ENCODE results near the gene TIPARP. TPM values are rescaled to one million over a fixed set of nuclear protein-coding genes. Genes with fewer than 3 reads are reported as not detected.

Gene TIPARP
- total and polyA plus RNA-seq, 2 of the 13 experiments (the other 11 are each of a cell fraction or from before 2014, with no cell fraction given): 7.3 to 19.7 TPM

DNA sequence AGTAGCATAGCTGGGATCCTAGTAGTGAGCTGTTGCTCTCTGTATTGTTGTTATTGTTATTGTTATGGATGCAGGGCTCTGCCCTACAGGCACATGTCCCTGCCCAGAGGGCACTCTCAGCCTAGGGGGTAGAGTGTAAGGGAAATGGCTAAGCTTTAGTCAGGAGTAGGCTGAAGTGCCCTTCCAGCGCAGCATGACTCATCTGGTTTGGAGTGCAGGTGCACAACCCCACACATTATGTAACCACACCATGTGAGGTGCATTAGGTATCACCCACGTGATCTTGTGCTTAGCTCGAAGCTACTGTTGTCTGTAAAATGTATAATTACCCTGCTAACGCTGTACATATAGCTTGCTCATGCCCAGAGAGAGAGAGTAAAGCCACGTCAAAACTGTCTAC is 48.3 kb upstream of the TIPARP start:
- DNase-seq (ENCODE audit: low spot score) (no peak), FAIRE-seq (no peak), ATAC-seq (no peak)
- no peaks in the 10 kb centered on the region for H3K36me3 ChIP-seq (replicated peaks in 1 of 2; ENCODE audit: control insufficient read depth in 1 of 2, insufficient read depth in 2 of 2, low read length in 2 of 2)
- no peak overlapping the region for H2AFZ ChIP-seq (ENCODE audit: low read length)
- WGBS (ENCODE audit: low lambda C conversion rate): 25% methylated on average over 3 of the region's 5 CpGs
- no peak overlapping the region for H3K4me3 ChIP-seq (replicated peaks in 1 of 3; ENCODE audit: insufficient read depth in 1 of 3, low read depth in 2 of 3, low read length in 3 of 3)
- H3K27me3 ChIP-seq (ENCODE audit: control insufficient read depth in 1 of 2, insufficient read depth in 2 of 2, low read length in 2 of 2): no peaks in the 10 kb centered on the region
- no peaks in the 10 kb centered on the region for H4K20me1 ChIP-seq (ENCODE audit: insufficient read depth, low read length)
- H3K9ac ChIP-seq (ENCODE audit: insufficient read depth, low read depth, low read length): no peak overlapping the region
- no peak overlapping the region for H3K4me2 ChIP-seq (ENCODE audit: low read depth, low read length)
- no peaks in the 10 kb centered on the region for H3K9me3 ChIP-seq (ENCODE audit: low read length)
- BruUV-seq (replicated peaks): no TSS peak
- peaks cover 23% of the 10 kb centered on the region for H3K4me1 ChIP-seq (ENCODE audit: insufficient read depth, low read length)
- intact Hi-C loops (cut with micrococcal nuclease; ENCODE audit: unreplicated experiment): no loop called here
- in situ Hi-C loops (cut with HindIII; ENCODE audit: extremely low pct_ligation_motif_present, low pct_unique_long_range_greater_than_20kb): no loop called here
- no peak overlapping the region for H3K27ac ChIP-seq (ENCODE audit: extremely low read length, insufficient read depth, low read length)
- H3K79me2 ChIP-seq (ENCODE audit: insufficient read depth, low read length): no peaks in the 10 kb centered on the region
- POLR2A ChIA-PET: no interaction called here
- CTCF ChIA-PET (ENCODE audit: low intra/inter-chr PET ratio, low total read pairs): no interaction called here
- TF ChIP-seq ZNF615 (CRISPR knock-in tag; IDR thresholded peaks at IDR 0.05; ENCODE audit: borderline replicate concordance) (no peak), TCF7L2 (IDR thresholded peaks at IDR 0.05; ENCODE audit: low read depth, low read length) (no peak), MAFK (conservative IDR thresholded peaks at IDR 0.05 in 1 of 2, IDR thresholded peaks at IDR 0.05 in 1 of 2; ENCODE audit: low read length in 2 of 2) (no peak), AGO1 (IDR thresholded peaks at IDR 0.05; ENCODE audit: low read depth, low read length, poor library complexity, severe bottlenecking) (no peak), ZSCAN21 (CRISPR knock-in tag; IDR thresholded peaks at IDR 0.05; ENCODE audit: borderline replicate concordance) (no peak), SKI (IDR thresholded peaks at IDR 0.05; ENCODE audit: partially characterized antibody) (no peak), RARA (CRISPR knock-in tag; IDR thresholded peaks at IDR 0.05) (peak; percentile 36; the same call in 1 of the 2 replicates), ZNF12 (CRISPR knock-in tag; IDR thresholded peaks at IDR 0.05) (0 out of 2 replicates have a peak, but pooled peaks have one; percentile 23), SIN3A (IDR thresholded peaks at IDR 0.05; ENCODE audit: borderline replicate concordance, low read depth, low read length) (no peak), TRIM24 (CRISPR knock-in tag; IDR thresholded peaks at IDR 0.05) (no peak), ZNF235 (CRISPR knock-in tag; IDR thresholded peaks at IDR 0.05; ENCODE audit: borderline replicate concordance) (no peak), FOSL2 (CRISPR knock-in tag; IDR thresholded peaks at IDR 0.05) (peak; percentile 92), POLR2G (IDR thresholded peaks at IDR 0.05; ENCODE audit: low read depth, low read length) (no peak)
- TF ChIP-seq, protein P1, sequence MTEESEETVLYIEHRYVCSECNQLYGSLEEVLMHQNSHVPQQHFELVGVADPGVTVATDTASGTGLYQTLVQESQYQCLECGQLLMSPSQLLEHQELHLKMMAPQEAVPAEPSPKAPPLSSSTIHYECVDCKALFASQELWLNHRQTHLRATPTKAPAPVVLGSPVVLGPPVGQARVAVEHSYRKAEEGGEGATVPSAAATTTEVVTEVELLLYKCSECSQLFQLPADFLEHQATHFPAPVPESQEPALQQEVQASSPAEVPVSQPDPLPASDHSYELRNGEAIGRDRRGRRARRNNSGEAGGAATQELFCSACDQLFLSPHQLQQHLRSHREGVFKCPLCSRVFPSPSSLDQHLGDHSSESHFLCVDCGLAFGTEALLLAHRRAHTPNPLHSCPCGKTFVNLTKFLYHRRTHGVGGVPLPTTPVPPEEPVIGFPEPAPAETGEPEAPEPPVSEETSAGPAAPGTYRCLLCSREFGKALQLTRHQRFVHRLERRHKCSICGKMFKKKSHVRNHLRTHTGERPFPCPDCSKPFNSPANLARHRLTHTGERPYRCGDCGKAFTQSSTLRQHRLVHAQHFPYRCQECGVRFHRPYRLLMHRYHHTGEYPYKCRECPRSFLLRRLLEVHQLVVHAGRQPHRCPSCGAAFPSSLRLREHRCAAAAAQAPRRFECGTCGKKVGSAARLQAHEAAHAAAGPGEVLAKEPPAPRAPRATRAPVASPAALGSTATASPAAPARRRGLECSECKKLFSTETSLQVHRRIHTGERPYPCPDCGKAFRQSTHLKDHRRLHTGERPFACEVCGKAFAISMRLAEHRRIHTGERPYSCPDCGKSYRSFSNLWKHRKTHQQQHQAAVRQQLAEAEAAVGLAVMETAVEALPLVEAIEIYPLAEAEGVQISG (CRISPR knock-in tag; IDR thresholded peaks at IDR 0.05): no peak
- TF ChIP-seq, protein P2, sequence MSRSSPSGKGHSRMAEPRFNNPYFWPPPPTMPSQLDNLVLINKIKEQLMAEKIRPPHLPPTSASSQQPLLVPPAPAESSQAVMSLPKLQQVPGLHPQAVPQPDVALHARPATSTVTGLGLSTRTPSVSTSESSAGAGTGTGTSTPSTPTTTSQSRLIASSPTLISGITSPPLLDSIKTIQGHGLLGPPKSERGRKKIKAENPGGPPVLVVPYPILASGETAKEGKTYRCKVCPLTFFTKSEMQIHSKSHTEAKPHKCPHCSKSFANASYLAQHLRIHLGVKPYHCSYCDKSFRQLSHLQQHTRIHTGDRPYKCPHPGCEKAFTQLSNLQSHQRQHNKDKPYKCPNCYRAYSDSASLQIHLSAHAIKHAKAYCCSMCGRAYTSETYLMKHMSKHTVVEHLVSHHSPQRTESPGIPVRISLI (CRISPR knock-in tag; IDR thresholded peaks at IDR 0.05; ENCODE audit: borderline replicate concordance): no peak
- TF ChIP-seq, protein P3, sequence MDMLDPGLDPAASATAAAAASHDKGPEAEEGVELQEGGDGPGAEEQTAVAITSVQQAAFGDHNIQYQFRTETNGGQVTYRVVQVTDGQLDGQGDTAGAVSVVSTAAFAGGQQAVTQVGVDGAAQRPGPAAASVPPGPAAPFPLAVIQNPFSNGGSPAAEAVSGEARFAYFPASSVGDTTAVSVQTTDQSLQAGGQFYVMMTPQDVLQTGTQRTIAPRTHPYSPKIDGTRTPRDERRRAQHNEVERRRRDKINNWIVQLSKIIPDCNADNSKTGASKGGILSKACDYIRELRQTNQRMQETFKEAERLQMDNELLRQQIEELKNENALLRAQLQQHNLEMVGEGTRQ (IDR thresholded peaks at IDR 0.05; ENCODE audit: low read depth, low read length): 0 out of 2 replicates have a peak, but pooled peaks have one; percentile 17
- TF ChIP-seq, protein P3 (CRISPR knock-in tag; IDR thresholded peaks at IDR 0.05; ENCODE audit: borderline replicate concordance): no peak
- TF ChIP-seq, protein P4, sequence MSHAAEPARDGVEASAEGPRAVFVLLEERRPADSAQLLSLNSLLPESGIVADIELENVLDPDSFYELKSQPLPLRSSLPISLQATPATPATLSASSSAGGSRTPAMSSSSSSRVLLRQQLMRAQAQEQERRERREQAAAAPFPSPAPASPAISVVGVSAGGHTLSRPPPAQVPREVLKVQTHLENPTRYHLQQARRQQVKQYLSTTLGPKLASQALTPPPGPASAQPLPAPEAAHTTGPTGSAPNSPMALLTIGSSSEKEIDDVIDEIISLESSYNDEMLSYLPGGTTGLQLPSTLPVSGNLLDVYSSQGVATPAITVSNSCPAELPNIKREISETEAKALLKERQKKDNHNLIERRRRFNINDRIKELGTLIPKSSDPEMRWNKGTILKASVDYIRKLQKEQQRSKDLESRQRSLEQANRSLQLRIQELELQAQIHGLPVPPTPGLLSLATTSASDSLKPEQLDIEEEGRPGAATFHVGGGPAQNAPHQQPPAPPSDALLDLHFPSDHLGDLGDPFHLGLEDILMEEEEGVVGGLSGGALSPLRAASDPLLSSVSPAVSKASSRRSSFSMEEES (CRISPR knock-in tag; IDR thresholded peaks at IDR 0.05): peak; percentile 40; the same call in 1 of the 2 replicates
